Osteoblast (primary cell): ENCODE data around the gene LEPROT. TPM values are rescaled to one million over a fixed set of nuclear protein-coding genes. Genes with fewer than 3 reads are reported as not detected.

Experiments
- DNase-seq: peaks from one replicate; pipeline ENCODE4 v3.0.0; 2011; ENCODE audit warnings: low spot score, mixed read lengths; ENCODE audit not compliant: insufficient read length; ENCODE audit errors: missing footprints
- H2AFZ ChIP-seq: 2 replicates; pipeline ENCODE4 v1.6.0; 2011; ENCODE audit warnings: mild to moderate bottlenecking, low read length
- H3K27ac ChIP-seq: 2 replicates; pipeline ENCODE4 v1.5.1; 2011; ENCODE audit warnings: mild to moderate bottlenecking, low read depth, low read length, moderate library complexity
- H3K27me3 ChIP-seq: 2 replicates; pipeline ENCODE4 v1.6.0; 2012; ENCODE audit warnings: mild to moderate bottlenecking, control low read depth, inconsistent platforms, low read length, moderate library complexity; ENCODE audit not compliant: insufficient read depth
- H3K36me3 ChIP-seq: 2 replicates; pipeline ENCODE4 v1.5.1; 2011; ENCODE audit warnings: mild to moderate bottlenecking, low read length, control low read depth, moderate library complexity; ENCODE audit not compliant: insufficient read depth
- H3K4me1 ChIP-seq: 2 replicates; pipeline ENCODE4 v1.5.1; 2011; ENCODE audit warnings: mild to moderate bottlenecking, low read length, control low read depth, moderate library complexity; ENCODE audit not compliant: insufficient read depth
- H3K4me2 ChIP-seq: 2 replicates; pipeline ENCODE4 v1.6.0; 2011; ENCODE audit warnings: mild to moderate bottlenecking, low read length; ENCODE audit not compliant: insufficient read depth
- H3K4me3 ChIP-seq: fragments of 200-600 bp; sonication (generic); 3 replicates; pipeline ENCODE4 v1.5.1; 2012; ENCODE audit warnings: mild to moderate bottlenecking, low read length, inconsistent platforms; ENCODE audit not compliant: insufficient read depth
- H3K79me2 ChIP-seq: 2 replicates; pipeline ENCODE4 v1.6.0; 2012; ENCODE audit warnings: mild to moderate bottlenecking, low read length, control low read depth, inconsistent platforms; ENCODE audit not compliant: insufficient read depth
- H3K9me3 ChIP-seq: 2 replicates; pipeline ENCODE4 v1.5.1; 2011; ENCODE audit warnings: low read depth, low read length, control low read depth
- H4K20me1 ChIP-seq: 2 replicates; pipeline ENCODE4 v1.6.0; 2012; ENCODE audit warnings: mild to moderate bottlenecking, low read length, control low read depth; ENCODE audit not compliant: insufficient read depth
- total RNA-seq: library from RNA; depleted of rRNA; stranded (reverse); fragments of >200 nt; gene quantifications from 2 replicates; pipeline ENCODE4 v1.2.3, GENCODE V29; 2012
- TF ChIP-seq, protein P1 (sequence below): IDR thresholded peaks from 2 replicates; pipeline ENCODE4 v1.5.1; 2011; ENCODE audit warnings: mild to moderate bottlenecking, low read depth, low read length, moderate library complexity; ENCODE audit errors: extremely low read depth

LEPROT gene
- total RNA-seq, 1 donor: 87.9 TPM

DNA sequence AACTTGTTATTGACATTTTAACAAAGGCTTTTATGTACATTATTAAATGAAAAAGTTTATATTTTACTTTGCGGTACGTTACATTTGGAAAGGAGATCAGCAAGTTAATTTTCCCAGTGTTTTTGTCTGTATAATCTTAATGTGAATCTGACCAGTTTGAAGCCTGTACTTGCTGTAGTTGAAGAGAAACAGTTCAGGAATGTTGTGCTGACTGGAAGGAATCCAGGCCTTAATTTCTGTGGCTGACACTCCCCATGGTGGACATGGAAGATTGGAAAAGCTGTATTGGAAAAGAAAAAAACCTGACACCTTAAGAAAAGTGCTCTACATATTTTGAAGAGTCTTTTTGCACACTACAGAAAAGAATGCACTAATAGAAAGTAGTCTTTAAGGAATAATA lies 15.5 kb downstream of the LEPROT start:
- Histone ChIP-seq H3K9me3 (no peaks in the 10 kb centered on the region), H3K36me3 (peaks cover 27% of the 10 kb centered on the region), H3K27me3 (no peaks in the 10 kb centered on the region), H3K4me3 (no peak overlapping the region), H3K79me2 (peaks cover 28% of the 10 kb centered on the region), H3K4me2 (no peak overlapping the region), H2AFZ (no peak overlapping the region), H4K20me1 (no peaks in the 10 kb centered on the region), H3K4me1 (peaks cover 24% of the 10 kb centered on the region), H3K27ac (peak overlapping the region; percentile 13)
- DNase-seq: peak; percentile 88
- TF ChIP-seq, protein P1, sequence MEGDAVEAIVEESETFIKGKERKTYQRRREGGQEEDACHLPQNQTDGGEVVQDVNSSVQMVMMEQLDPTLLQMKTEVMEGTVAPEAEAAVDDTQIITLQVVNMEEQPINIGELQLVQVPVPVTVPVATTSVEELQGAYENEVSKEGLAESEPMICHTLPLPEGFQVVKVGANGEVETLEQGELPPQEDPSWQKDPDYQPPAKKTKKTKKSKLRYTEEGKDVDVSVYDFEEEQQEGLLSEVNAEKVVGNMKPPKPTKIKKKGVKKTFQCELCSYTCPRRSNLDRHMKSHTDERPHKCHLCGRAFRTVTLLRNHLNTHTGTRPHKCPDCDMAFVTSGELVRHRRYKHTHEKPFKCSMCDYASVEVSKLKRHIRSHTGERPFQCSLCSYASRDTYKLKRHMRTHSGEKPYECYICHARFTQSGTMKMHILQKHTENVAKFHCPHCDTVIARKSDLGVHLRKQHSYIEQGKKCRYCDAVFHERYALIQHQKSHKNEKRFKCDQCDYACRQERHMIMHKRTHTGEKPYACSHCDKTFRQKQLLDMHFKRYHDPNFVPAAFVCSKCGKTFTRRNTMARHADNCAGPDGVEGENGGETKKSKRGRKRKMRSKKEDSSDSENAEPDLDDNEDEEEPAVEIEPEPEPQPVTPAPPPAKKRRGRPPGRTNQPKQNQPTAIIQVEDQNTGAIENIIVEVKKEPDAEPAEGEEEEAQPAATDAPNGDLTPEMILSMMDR: no peak

- H3K9me3 ChIP-seq: no peaks in the 10 kb centered on the region
- no peaks in the 10 kb centered on the region for H3K27me3 ChIP-seq
- H3K27ac ChIP-seq: no peak overlapping the region
- peaks cover 19% of the 10 kb centered on the region for H3K4me1 ChIP-seq
- H3K36me3 ChIP-seq: peaks cover 13% of the 10 kb centered on the region
- H4K20me1 ChIP-seq: no peaks in the 10 kb centered on the region
- peaks cover 15% of the 10 kb centered on the region for H3K79me2 ChIP-seq
- DNase-seq: no peak
- no peak overlapping the region for H2AFZ ChIP-seq
- no peak overlapping the region for H3K4me2 ChIP-seq
- H3K4me3 ChIP-seq: no peak overlapping the region
- TF ChIP-seq, protein P1: no peak
These were observed 17.1 kb downstream of the LEPROT start for GRCh38 chr1:65437616-65438015.

- Histone ChIP-seq H4K20me1 (no peaks in the 10 kb centered on the region), H3K27ac (no peak overlapping the region), H3K36me3 (no peaks in the 10 kb centered on the region), H3K4me3 (no peak overlapping the region), H3K9me3 (no peaks in the 10 kb centered on the region), H3K79me2 (no peaks in the 10 kb centered on the region), H3K4me1 (peaks cover 19% of the 10 kb centered on the region), H2AFZ (no peak overlapping the region), H3K27me3 (no peaks in the 10 kb centered on the region), H3K4me2 (no peak overlapping the region)
- TF ChIP-seq, protein P1: no peak
- no peak for DNase-seq
These were observed 19.9 kb downstream of the LEPROT start for GRCh38 chr1:65440322-65440900.

- Histone ChIP-seq H3K27me3 (no peaks in the 10 kb centered on the region), H3K4me2 (peak overlapping the region; percentile 14), H3K27ac (no peak overlapping the region), H4K20me1 (no peaks in the 10 kb centered on the region), H3K36me3 (no peaks in the 10 kb centered on the region), H3K79me2 (no peaks in the 10 kb centered on the region), H3K4me1 (peaks cover 15% of the 10 kb centered on the region), H2AFZ (no peak overlapping the region), H3K4me3 (no peak overlapping the region), H3K9me3 (no peaks in the 10 kb centered on the region)
- peak; percentile 72 for DNase-seq
- TF ChIP-seq, protein P1: no peak
These were observed 20.4 kb downstream of the LEPROT start for GRCh38 chr1:65440915-65441314.
